Measurements from ENCODE around the gene RAB4B. TPM values are rescaled to one million over a fixed set of nuclear protein-coding genes. Genes with fewer than 3 reads are reported as not detected.
A peak's percentile ranks its signal among the peaks of the same experiment; 100 is the strongest.

RAB4B gene
- total RNA-seq, 2 experiments from 2014 or later, result 37.1 to 51.3 TPM

DNA sequence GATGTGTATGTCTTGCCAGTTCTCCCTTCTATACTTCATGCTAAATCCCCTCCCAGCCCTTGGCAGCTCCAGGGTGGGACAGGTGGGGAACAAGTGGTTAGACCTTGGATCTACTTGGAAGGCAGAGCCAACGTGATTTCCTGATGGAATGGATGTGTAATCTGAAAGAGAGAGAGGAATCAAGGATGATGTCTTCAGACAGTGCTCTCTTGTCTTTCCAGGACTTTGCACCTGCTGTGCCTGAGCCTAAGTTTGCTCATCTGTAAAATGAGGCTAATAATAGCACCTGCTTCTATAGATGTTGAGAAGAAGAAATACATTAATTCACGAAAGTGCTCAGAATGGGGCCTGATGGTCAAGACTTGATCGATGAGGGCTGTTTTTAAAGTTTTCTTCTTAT lies 13.9 kb downstream of the RAB4B start:
- Histone ChIP-seq H3K9me2 (ENCODE audit: insufficient read depth, low read length) (no peaks in the 10 kb centered on the region), H3K4me3 (ENCODE audit: low read depth, low read length, poor library complexity, severe bottlenecking) (peak overlapping the region; percentile 33), H3K4me1 (ENCODE audit: insufficient read depth, low read length, poor library complexity, severe bottlenecking) (peaks cover 41% of the 10 kb centered on the region), H3K79me2 (ENCODE audit: insufficient read depth, low read depth, low read length) (no peaks in the 10 kb centered on the region), H4K20me1 (ENCODE audit: insufficient read depth, low read length) (no peaks in the 10 kb centered on the region), H3K27ac (ENCODE audit: low read depth, low read length, poor library complexity, severe bottlenecking) (peak overlapping the region; percentile 46), H3K36me3 (ENCODE audit: insufficient read depth, low read length) (peaks cover 4% of the 10 kb centered on the region; the same call in 1 of the 2 replicates), H3K9me3 (ENCODE audit: low read length) (no peaks in the 10 kb centered on the region), H3K4me2 (ENCODE audit: low read length) (peak overlapping the region; percentile 68), H2AFZ (ENCODE audit: low read length) (no peak overlapping the region)
- no peak for TF ChIP-seq EZH2phosphoT487 (IDR thresholded peaks at IDR 0.05; ENCODE audit: borderline replicate concordance, low read depth, low read length)
- TF ChIP-seq, protein P1, sequence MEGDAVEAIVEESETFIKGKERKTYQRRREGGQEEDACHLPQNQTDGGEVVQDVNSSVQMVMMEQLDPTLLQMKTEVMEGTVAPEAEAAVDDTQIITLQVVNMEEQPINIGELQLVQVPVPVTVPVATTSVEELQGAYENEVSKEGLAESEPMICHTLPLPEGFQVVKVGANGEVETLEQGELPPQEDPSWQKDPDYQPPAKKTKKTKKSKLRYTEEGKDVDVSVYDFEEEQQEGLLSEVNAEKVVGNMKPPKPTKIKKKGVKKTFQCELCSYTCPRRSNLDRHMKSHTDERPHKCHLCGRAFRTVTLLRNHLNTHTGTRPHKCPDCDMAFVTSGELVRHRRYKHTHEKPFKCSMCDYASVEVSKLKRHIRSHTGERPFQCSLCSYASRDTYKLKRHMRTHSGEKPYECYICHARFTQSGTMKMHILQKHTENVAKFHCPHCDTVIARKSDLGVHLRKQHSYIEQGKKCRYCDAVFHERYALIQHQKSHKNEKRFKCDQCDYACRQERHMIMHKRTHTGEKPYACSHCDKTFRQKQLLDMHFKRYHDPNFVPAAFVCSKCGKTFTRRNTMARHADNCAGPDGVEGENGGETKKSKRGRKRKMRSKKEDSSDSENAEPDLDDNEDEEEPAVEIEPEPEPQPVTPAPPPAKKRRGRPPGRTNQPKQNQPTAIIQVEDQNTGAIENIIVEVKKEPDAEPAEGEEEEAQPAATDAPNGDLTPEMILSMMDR (conservative IDR thresholded peaks at IDR 0.05; ENCODE audit: low read length), result no peak
- no TSS peak for BruUV-seq (replicated peaks)
- peak; percentile 48 for DNase-seq (ENCODE audit: low spot score)
- POLR2A ChIA-PET, result interaction anchor here (2.6 kb wide), 1 partner anchor 14 kb away, joined by 16 read pairs; the partner anchor contains the start of gene RAB4B
- intact Hi-C loops (cut with micrococcal nuclease; ENCODE audit: unreplicated experiment), result no loop called here
- CTCF ChIA-PET (ENCODE audit: unreplicated experiment), result no interaction called here

DNA sequence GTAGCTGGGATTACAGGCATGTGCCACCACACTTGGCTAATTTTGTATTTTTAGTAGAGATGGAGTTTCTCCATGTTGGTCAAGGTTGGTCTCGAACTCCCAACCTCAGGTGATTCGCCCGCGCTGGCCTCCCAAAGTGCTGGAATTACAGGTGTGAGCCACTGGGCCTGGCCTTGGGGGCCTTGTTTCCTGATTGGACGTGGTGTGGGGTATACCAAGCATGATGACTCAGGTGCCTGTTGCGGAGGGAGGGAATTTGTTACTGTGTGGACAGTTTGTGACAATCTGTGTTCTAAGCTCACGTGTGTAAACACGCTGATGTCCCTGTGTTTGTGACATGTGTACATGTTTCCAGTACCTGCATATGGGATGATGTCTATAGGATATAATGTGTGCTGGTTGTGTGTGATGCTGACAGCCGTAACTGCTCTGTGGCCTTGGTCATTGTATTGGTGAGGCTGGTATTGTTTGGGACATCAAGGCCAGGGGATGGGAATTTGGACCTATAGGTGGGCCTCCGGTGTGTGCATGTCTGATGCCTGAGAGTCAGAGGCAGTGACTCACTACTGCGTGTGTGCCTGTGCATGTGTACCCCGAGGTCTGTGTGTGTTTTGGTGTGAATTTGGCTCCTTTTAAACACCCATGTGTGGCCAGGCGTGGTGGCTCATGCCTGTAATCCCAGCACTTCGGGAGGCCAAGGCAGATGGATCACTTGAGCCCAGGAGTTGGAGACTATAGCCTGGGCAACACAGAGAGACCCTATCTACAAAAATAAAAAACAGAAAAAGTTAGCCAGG lies 19.3 kb downstream of the RAB4B start:
- peaks cover 30% of the 10 kb centered on the region for H3K79me2 ChIP-seq (ENCODE audit: insufficient read depth, low read depth, low read length)
- peak overlapping the region; percentile 57 for H3K27ac ChIP-seq (ENCODE audit: low read depth, low read length, poor library complexity, severe bottlenecking)
- CTCF ChIA-PET (ENCODE audit: unreplicated experiment), result no interaction called here
- intact Hi-C loops (cut with micrococcal nuclease; ENCODE audit: unreplicated experiment), result loop anchor here (5.0 kb wide), 1 partner anchor 465 kb away; the partner anchor contains the start of gene HNRNPUL1
- peaks cover 53% of the 10 kb centered on the region for H3K4me1 ChIP-seq (ENCODE audit: insufficient read depth, low read length, poor library complexity, severe bottlenecking)
- DNase-seq (ENCODE audit: low spot score), result no peak
- TF ChIP-seq, protein P1 (conservative IDR thresholded peaks at IDR 0.05; ENCODE audit: low read length), result no peak
- no peak overlapping the region for H3K4me3 ChIP-seq (ENCODE audit: low read depth, low read length, poor library complexity, severe bottlenecking)
- H3K9me2 ChIP-seq (ENCODE audit: insufficient read depth, low read length), result no peaks in the 10 kb centered on the region
- no peak overlapping the region for H2AFZ ChIP-seq (ENCODE audit: low read length)
- POLR2A ChIA-PET, result interaction anchor here (1.3 to 1.9 kb wide), 2 partner anchors 20 kb away, joined by 4 to 14 read pairs; partner anchors contain the start of gene RAB4B
- peaks cover 6% of the 10 kb centered on the region; the same call in 1 of the 2 replicates for H4K20me1 ChIP-seq (ENCODE audit: insufficient read depth, low read length)
- H3K4me2 ChIP-seq (ENCODE audit: low read length), result peak overlapping the region; percentile 72
- H3K9me3 ChIP-seq (ENCODE audit: low read length), result no peaks in the 10 kb centered on the region
- H3K36me3 ChIP-seq (ENCODE audit: insufficient read depth, low read length), result peaks cover 20% of the 10 kb centered on the region; the same call in 1 of the 2 replicates
- BruUV-seq (replicated peaks), result no TSS peak

Measured in OCI-LY7 (cell line).